A673 (cell line): ENCODE results near the gene TELO2.

Source experiments
- CTCF ChIP-seq: fragments of 300-800, 200-600 bp; sonication (generic); conservative IDR thresholded peaks from 2 replicates; pipeline ENCODE4 v1.5.1; 2017; ENCODE audit warnings: low read depth, mild to moderate bottlenecking, antibody characterized with exemption, low read length, moderate library complexity, mixed read lengths
- EZH2 ChIP-seq: fragments of 200-600 bp; sonication (generic); IDR thresholded peaks from 2 replicates; pipeline ENCODE4 v1.6.1; 2017; ENCODE audit warnings: borderline replicate concordance, low read depth, mild to moderate bottlenecking, mixed read lengths, antibody characterized with exemption, low read length; ENCODE audit not compliant: poor library complexity, severe bottlenecking

- TF ChIP-seq CTCF (no peak), EZH2 (no peak)
Observed at GRCh38 chr16:1525871-1526607, 32.9 kb downstream of the TELO2 start.
